ENCODE data around the gene FLACC1.
A peak's percentile ranks its signal among the peaks of the same experiment; 100 is the strongest.
"Not testable (repeated sequence)": the region's sequence is repeated elsewhere in the genome, so short reads cannot be mapped to it uniquely, and the experiment has no call there.

Gene FLACC1

DNA sequence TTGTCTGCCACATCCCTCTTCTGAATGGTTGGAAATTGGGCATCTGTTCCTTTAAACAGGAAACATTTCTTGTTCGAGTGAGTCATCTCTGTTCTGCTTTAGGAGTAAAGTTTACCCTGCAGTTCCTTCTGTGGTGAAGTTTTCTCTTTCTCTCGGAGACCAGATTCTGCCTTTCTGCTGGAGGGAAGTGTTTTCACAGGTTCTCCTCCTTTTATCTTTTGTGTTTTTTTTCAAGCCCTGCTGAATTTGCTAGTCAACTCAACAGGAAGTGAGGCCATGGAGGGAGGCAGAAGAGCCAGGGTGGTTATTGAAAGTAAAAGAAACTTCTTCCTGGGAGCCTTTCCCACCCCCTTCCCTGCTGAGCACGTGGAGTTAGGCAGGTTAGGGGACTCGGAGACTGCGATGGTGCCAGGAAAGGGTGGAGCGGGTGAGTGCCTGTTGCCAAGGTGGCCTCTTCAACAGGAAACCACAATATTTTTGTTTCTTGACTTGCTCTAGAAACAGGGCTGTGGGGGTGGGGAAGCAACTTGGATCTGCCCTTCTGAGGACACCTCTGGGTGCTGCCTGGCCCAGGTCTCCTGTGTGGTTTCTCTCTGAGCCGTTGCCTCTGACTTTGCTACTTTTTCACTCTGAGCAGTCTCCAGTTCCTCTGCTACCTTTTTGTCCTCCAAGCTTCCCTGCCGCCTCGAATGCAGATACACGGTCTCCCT, 99.0 kb downstream of the FLACC1 start:
- peak; percentile 72 to 86 for DNase-seq (ENCODE audit: low read depth in 2 of 2, low spot score in 1 of 2)

DNA sequence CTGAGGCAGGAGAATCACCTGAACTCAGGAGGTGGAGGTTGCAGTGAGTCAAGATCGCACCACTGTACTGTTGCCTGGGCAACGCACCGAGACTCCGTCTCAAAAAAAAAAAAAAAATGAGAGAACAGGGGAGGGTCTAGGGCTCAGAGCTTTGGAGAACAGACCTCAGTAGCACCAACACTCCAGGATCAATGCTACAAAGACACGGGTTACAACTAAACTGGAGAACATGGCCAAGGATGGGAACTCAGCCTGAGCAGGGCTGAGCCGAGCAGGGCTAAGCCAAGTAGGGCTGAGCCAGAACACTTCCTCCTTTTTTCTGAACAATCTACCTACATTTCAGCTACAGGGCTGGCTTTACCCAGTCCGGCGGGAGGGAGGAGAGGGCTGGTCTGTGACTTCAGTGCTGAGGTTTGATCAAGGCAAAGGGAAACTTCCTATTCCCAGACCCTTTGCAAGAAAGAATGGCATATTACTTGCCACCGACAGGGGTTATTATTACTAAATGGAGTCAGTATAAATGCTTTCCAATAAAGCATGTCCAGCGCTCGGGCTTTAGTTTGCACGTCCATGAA, 99.7 kb downstream of the FLACC1 start:
- no peak for DNase-seq (ENCODE audit: low read depth in 2 of 2, low spot score in 1 of 2)

DNA sequence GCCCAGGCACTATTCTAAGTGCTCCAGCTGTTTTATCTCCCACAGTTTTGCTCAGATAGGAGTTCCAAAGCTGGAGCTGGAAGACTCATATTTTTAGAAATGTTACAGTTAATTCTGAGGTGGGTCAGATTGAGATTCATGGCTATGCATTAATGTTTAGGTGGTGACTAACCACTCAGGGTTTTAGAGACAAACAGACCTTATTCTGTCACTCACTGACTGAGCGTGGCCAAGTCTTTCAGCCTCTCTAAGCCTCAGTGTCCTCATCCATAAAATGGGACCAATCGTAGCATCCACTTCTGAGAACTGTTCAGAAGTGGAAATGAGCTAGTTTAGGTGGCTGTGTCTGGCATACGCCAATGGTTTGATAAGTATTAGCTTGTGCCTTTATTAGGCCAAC, 101.1 kb downstream of the FLACC1 start:
- no peak for DNase-seq (ENCODE audit: low read depth in 2 of 2, low spot score in 1 of 2)

DNA sequence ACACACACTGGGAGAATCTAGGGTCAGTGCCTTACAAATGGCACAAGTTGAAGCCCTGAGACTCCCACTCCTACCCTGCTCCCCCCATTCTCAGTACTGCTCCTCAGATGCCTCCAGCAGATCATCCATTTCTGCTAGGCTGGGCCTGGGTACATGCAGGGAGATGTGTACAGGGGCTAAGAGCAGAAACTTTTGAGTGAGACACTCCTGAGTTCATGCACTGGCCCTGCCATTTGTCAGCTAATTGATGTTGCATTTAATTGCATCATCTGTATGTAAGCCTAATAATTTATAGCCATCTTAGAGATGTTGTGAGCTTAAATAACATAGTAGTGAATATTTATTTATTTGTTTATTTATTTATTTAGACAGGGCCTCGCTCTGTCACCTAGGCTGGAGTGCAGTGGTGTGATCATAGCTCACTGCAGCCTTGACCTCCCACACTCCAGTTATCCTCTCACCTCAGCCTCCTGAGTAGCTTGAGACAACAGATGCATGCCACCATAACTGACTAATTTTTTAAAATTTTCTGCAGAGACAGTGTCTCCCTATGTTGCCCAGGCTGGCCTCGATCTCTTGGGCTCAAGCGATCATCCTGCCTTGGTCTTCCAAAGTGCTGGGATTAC, 101.6 kb downstream of the FLACC1 start:
- no peak for DNase-seq (ENCODE audit: low read depth in 2 of 2, low spot score in 1 of 2)

DNA sequence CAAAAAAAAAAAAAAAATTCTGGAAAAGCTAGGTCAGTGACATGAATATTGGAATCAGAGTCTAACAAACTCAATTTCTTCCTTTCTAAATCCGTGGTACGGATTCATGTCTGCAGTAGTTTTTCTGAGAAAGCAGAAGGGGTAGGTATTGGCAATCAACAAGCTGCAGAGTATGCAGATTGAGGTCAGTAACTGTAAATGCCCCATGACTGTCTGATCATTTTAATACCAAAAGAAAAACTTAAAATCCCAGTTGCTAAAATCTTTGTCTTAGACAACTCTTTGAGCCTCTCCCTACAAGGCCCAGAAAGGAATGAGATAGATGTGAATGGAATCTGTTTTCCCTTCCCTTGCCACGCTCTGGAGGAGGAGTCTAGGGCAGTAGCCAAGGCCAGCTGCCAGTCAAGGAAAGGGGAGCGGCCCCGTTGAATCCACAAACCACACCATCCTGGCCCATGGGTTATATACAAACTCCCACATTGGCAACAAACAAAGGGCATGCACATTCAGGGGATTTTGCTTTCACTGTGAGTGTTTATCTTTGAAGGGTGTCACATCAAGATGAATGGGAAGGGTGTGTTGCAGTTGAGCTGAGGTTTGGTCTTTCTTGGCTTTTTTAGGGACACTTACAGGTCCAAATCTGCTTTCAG, 102.9 kb downstream of the FLACC1 start:
- DNase-seq (ENCODE audit: low read depth in 2 of 2, low spot score in 1 of 2): no peak

DNA sequence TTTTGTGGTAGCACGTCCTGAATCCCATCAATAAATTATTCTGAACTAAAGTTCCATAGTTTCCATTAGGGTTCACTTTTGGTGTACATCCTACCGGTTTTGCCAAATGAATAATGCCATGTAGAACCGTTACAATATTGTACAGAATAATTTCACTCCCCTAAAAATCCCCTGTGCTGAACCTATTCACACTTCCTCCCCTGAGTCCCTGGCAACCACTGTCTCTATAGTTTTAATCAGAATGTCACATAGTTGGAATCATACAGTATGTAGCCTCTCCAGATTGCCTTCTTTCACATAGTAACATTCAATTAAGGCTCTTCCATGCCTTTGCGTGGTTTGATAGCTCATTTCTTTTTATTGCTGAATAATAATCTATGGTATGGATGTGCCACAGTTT, 106.4 kb downstream of the FLACC1 start:
- DNase-seq (ENCODE audit: low read depth in 2 of 2, low spot score in 1 of 2): no peak

DNA sequence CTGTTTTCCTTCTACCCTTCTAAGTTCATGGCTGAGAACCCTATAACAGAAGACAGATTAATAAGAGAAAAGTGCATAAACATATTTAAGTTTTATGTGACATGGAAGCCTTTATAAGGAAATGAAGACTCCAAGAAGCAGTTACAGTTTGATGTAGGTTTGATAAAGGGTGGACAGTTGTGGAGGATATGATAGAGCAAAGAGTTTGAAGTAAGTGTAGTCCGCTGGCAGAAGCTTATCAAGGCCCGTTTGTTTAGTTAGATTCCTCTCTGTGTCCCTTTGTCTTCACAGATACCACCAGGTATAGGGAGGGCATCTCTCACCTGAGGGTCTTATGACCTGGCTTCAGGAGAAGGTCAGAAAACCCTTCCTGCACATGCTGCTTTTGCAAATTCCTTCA, 107.3 kb downstream of the FLACC1 start:
- DNase-seq (ENCODE audit: low read depth in 2 of 2, low spot score in 1 of 2): no peak

DNA sequence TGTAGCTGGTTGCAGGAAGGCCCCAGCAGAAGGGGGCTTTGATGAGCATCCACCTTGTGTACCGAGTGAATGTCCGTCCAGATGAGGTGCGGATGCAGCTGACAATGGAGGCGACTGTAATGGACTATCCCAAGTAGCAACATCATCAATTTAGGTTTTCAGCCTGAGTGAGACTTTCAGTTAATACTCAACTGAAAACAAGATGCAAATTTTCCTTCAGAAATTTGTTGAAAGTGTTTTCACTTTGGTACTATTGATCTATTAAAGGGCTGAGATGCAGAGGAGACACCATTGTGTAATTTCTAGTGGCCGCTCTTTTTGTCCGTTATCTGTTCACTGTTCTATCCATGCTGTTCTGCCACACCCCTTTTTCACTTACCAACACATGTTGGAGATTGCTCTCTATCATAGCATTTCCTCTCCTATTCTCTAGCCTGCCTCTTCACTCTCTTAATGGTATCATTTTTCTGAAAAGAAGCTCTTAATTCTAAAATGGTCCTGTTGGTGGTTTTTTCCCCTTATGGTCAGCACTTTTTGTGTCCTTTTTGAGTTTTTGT, 108.8 kb downstream of the FLACC1 start:
- DNase-seq (ENCODE audit: low read depth in 2 of 2, low spot score in 1 of 2): no peak

DNA sequence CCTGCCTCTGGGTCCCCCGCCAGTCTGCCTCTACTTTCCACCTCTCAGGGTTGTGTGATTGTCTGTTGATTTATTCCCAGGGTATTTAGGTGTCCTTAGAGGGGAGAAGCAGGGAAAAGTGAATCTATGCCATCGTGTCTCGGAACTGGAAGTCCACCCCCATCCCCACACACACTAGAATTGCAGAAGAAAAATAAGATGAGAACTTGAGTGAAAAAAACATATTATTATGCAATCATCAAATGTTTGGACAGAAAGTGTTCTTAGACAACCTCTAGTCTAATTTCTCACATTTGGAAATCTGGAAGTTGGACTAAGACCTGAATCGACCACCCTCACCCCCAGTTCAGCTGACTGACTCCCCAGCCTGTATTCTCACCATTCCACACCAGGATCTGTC, 110.9 kb downstream of the FLACC1 start:
- no peak for DNase-seq (ENCODE audit: low read depth in 2 of 2, low spot score in 1 of 2)

DNA sequence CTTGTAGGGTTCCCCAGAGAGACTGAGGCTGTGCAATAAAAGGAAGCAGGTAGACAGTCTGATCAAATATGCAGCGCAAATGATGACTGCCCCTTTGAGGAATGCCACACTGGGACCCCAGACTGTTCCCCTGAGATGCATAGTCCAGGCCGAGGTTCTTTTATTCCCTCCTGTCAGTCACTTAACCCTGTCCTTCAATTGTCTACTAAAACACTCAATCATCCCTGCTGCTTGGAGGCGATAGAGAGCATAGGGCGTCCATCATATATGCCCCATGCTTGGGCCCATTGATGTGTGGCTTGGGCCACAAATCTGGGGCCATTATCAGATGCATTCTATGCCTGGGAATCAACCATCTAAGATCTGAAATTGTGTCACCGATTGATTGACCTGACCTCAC, 112.3 kb downstream of the FLACC1 start:
- DNase-seq (ENCODE audit: low read depth in 2 of 2, low spot score in 1 of 2): no peak

DNA sequence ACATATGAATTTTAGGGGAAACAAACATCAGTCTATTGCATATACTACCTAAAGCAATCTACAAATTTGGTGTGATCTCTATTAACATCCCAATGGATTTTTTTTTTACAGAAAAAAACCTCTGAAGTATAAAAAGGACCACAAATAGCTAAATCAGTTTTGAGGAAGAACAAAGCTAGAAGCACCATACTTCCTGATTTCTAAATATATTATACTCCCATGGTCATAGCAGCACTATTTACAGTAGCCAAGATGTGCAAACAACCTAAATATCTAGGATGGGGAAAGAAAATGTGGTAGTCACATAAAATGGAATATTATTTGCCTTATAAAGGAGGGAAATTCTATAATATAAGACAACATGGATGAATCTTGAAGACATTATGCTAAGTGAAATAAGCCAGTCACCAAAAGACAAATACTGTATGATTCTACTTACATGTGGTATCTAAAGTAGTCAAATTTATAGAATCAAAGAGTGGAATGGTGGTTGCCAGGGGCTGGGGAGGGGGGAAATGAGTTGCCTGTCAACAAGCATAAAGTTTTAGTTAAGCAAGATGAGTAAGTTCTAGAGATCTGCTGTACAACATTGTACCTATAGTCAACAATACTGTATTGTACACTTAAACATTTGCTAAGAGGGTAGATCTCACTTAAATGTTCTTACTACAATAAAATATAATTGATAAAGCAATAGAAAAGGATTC, 114.4 kb downstream of the FLACC1 start:
- no peak for DNase-seq (ENCODE audit: low read depth in 2 of 2, low spot score in 1 of 2)

DNA sequence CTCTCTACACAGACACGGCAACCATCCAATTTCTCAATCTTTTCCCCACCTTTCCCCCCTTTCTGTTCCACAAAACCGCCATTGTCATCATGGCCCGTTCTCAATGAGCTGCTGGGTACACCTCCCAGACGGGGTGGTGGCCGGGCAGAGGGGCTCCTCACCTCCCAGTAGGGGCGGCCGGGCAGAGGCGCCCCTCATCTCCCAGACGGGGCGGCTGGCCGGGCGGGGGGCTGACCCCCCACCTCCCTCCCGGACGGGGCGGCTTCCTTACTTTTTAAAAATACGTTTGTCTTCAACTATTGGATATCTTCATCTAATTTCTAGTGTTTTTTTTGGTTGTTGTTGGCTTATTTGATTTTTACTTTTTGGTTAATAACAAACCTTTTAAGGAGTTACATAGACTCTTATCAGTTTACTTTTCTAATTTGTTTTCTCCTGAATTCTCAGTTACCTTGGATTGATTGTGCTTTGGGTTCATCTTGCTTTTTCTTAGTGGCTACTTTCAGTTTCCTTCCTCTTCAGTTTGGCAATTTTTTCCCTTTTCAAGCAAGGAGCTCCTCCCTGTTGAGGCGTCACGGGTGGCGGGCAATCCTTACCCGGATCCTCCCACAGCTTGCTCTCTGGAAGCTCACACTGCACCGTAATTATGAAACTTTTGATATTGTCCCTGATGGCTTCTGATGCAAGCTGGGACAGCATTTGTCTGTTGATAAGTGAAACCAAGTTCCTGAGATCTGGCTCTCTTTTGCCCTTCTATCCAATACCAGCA, 117.8 kb downstream of the FLACC1 start:
- not testable (repeated sequence) for DNase-seq (ENCODE audit: low read depth in 2 of 2, low spot score in 1 of 2)

All from stimulated activated CD8-positive, alpha-beta memory T cell treated with anti-CD3 and anti-CD28 coated beads, Interleukin-4, amount 100 ng/mL, for 1 hour (primary cell).